ENCODE data around the gene SNCB. TPM values are rescaled to one million over a fixed set of nuclear protein-coding genes. Genes with fewer than 3 reads are reported as not detected.

Gene SNCB
- polyA plus RNA-seq, 1 of the 3 experiments (the other 2 are of a cell fraction), result 0.33 TPM

GRCh38 chr5:176640616-176641015 is 10.3 kb upstream of the SNCB start:
- H2AFZ ChIP-seq (ENCODE audit: low read depth), result no peak overlapping the region
- H3K27ac ChIP-seq (ENCODE audit: low read depth in 2 of 2, low read length in 1 of 2), result no peak overlapping the region
- H3K4me1 ChIP-seq (ENCODE audit: control insufficient read depth in 1 of 2, insufficient read depth in 2 of 2, low read depth in 1 of 2, low read length in 1 of 2), result no peaks in the 10 kb centered on the region; a peak in 1 of 4 replicates
- no peaks in the 10 kb centered on the region for H3F3A ChIP-seq (replicated peaks; ENCODE audit: insufficient read depth)
- no peak overlapping the region for H3K4me3 ChIP-seq (ENCODE audit: low read depth in 2 of 2, low read length in 1 of 2)
- H3K79me2 ChIP-seq (ENCODE audit: insufficient read depth), result no peaks in the 10 kb centered on the region
- no peaks in the 10 kb centered on the region for H3K9me2 ChIP-seq
- no peak overlapping the region for H3K9ac ChIP-seq
- no peak for DNase-seq
- WGBS (ENCODE audit: low lambda C conversion rate), result 58% methylated on average over 4 of the region's 4 CpGs
- no peaks in the 10 kb centered on the region for H3K36me3 ChIP-seq (replicated peaks in 1 of 2; ENCODE audit: control insufficient read depth in 1 of 2, insufficient read depth in 2 of 2, low read length in 1 of 2)
- no peaks in the 10 kb centered on the region for H4K20me1 ChIP-seq (ENCODE audit: insufficient read depth)
- H3K27me3 ChIP-seq (ENCODE audit: insufficient read depth), result 0 out of 2 replicates have a peak, but pooled peaks cover 7% of the 10 kb centered on the region
- no peak for TF ChIP-seq RXRA (IDR thresholded peaks at IDR 0.05; ENCODE audit: borderline replicate concordance, low read depth)
- no peak for TF ChIP-seq GATA2 (CRISPR knock-in tag; IDR thresholded peaks at IDR 0.05)
- POLR2A ChIA-PET, result no interaction called here
- CTCF ChIA-PET, result interaction anchor here (1.2 to 2.1 kb wide), 4 partner anchors 17 to 67 kb away, joined by 4 to 6 read pairs (median 5); no protein-coding TSS in a partner anchor
- H3K9me3 ChIP-seq, result no peaks in the 10 kb centered on the region
- no peak overlapping the region for H3K4me2 ChIP-seq

GRCh38 chr5:176639981-176640380 is 9.6 kb upstream of the SNCB start:
- 0% methylated on average over 1 of the region's 4 CpGs for WGBS (ENCODE audit: low lambda C conversion rate)
- ChIA-PET CTCF (interaction anchor here (1.3 to 2.1 kb wide), 4 partner anchors 17 to 21 kb away, joined by 3 to 6 read pairs (median 5); no protein-coding TSS in a partner anchor), POLR2A (no interaction called here)
- Histone ChIP-seq H3K4me2 (no peak overlapping the region), H3K9me3 (no peaks in the 10 kb centered on the region), H3K4me1 (ENCODE audit: control insufficient read depth in 1 of 2, insufficient read depth in 2 of 2, low read depth in 1 of 2, low read length in 1 of 2) (no peaks in the 10 kb centered on the region; a peak in 1 of 4 replicates), H3K36me3 (replicated peaks in 1 of 2; ENCODE audit: control insufficient read depth in 1 of 2, insufficient read depth in 2 of 2, low read length in 1 of 2) (no peaks in the 10 kb centered on the region), H3K27ac (ENCODE audit: low read depth in 2 of 2, low read length in 1 of 2) (no peak overlapping the region), H3K27me3 (ENCODE audit: insufficient read depth) (0 out of 2 replicates have a peak, but pooled peaks cover 7% of the 10 kb centered on the region), H3K9ac (no peak overlapping the region), H3K4me3 (ENCODE audit: low read depth in 2 of 2, low read length in 1 of 2) (no peak overlapping the region), H4K20me1 (ENCODE audit: insufficient read depth) (no peaks in the 10 kb centered on the region), H2AFZ (ENCODE audit: low read depth) (no peak overlapping the region), H3K9me2 (no peaks in the 10 kb centered on the region), H3K79me2 (ENCODE audit: insufficient read depth) (no peaks in the 10 kb centered on the region), H3F3A (replicated peaks; ENCODE audit: insufficient read depth) (no peaks in the 10 kb centered on the region)
- DNase-seq, result no peak
- TF ChIP-seq YY1 (IDR thresholded peaks at IDR 0.05; ENCODE audit: low read depth) (no peak), MEF2A (IDR thresholded peaks at IDR 0.05; ENCODE audit: borderline replicate concordance, low read depth) (no peak), REST (IDR thresholded peaks at IDR 0.05; ENCODE audit: low read depth, low read length) (no peak), FOXM1 (IDR thresholded peaks at IDR 0.05; ENCODE audit: low read depth) (no peak), CTCF (IDR thresholded peaks at IDR 0.05) (no peak), NFIC (IDR thresholded peaks at IDR 0.05; ENCODE audit: borderline replicate concordance) (no peak), EP300 (IDR thresholded peaks at IDR 0.05; ENCODE audit: borderline replicate concordance in 1 of 2, low read depth in 1 of 2, low read length in 1 of 2) (no peak), FOSL2 (IDR thresholded peaks at IDR 0.05; ENCODE audit: borderline replicate concordance, low read depth) (no peak), CHD2 (IDR thresholded peaks at IDR 0.05; ENCODE audit: low read length, partially characterized antibody) (no peak), SIN3A (IDR thresholded peaks at IDR 0.05; ENCODE audit: borderline replicate concordance, low read depth, low read length) (no peak), RXRA (IDR thresholded peaks at IDR 0.05; ENCODE audit: borderline replicate concordance, low read depth) (no peak)
